Left lung (tissue), 10 donors: Measurements from ENCODE around the gene MAGEB4. TPM values are rescaled to one million over a fixed set of nuclear protein-coding genes. Genes with fewer than 3 reads are reported as not detected.

Experiments used
- ATAC-seq: fragments of 200-7000 bp; cut with Tn5 transposase; one replicate; pipeline ENCODE4 v1.9.1; 2020; ENCODE audit warnings: moderate library complexity
- DNase-seq, 4 donors: peaks; one replicate each; pipeline ENCODE4 v3.0.0-alpha.2; 2013 to 2020
- H3K27ac ChIP-seq, 2 donors: fragments of 200-600 bp; sonication (generic) in 1 of 2; one replicate each; pipeline versions ENCODE4 v1.5.0 to v1.8.0; 2020 to 2021
- H3K27me3 ChIP-seq, 2 donors: fragments of 200-600 bp; sonication (generic) in 1 of 2; one replicate each; pipeline versions ENCODE4 v1.5.0 to v1.8.0; 2020 to 2021
- H3K36me3 ChIP-seq, 2 donors: fragments of 200-600 bp; sonication (generic) in 1 of 2; one replicate each; pipeline versions ENCODE4 v1.5.0 to v1.8.0; 2020 to 2021
- H3K4me1 ChIP-seq, 2 donors: fragments of 200-600 bp; one replicate each; pipeline ENCODE4 v1.8.0; 2021
- H3K4me3 ChIP-seq, 2 donors: fragments of 200-600 bp; sonication (generic) in 1 of 2; one replicate each; pipeline versions ENCODE4 v1.5.0 to v1.8.0; 2020 to 2021; ENCODE audit warnings: mild to moderate bottlenecking in 1 of 2
- H3K9me3 ChIP-seq, 2 donors: fragments of 200-600 bp; sonication (generic) in 1 of 2; one replicate each; pipeline versions ENCODE4 v1.5.0 to v1.8.0; 2020 to 2021
- intact Hi-C, 2 donors: fragments of 100-400 bp; cut with DNase I; formaldehyde crosslinking; loops; one replicate each; pipeline versions ENCODE4 v1.11.2 to v1.14.2; 2022
- polyA plus RNA-seq, 6 donors: library from polyadenylated mRNA; unstranded; fragments of 120-200 nt; gene quantifications; one replicate each; pipeline ENCODE4 v1.2.1, GENCODE V29; 2013; ENCODE audit not compliant: insufficient read length in 6 of 6
- total RNA-seq, 2 donors: library from RNA; stranded (reverse); fragmentation: NEBNext Ultra II Directional; extraction: Animal tissue kit (Norgen Biotek cat#: 25700); gene quantifications; one replicate each; pipeline ENCODE4 v1.2.1, GENCODE V29; 2021
- TF ChIP-seq, protein P1 (sequence below), 2 donors: fragments of 200-600 bp; sonication (generic) in 1 of 2; IDR thresholded peaks; one replicate each; pipeline versions ENCODE4 v1.5.0 to v1.8.0; 2021; ENCODE audit warnings: antibody characterized with exemption in 2 of 2
- donor health status: DM: no; HTN: yes; CAD: no.
- donor health status: DM: no; HTN: no; CAD: no.

Gene MAGEB4
- total and polyA plus RNA-seq, 8 donors: not detected

DNA sequence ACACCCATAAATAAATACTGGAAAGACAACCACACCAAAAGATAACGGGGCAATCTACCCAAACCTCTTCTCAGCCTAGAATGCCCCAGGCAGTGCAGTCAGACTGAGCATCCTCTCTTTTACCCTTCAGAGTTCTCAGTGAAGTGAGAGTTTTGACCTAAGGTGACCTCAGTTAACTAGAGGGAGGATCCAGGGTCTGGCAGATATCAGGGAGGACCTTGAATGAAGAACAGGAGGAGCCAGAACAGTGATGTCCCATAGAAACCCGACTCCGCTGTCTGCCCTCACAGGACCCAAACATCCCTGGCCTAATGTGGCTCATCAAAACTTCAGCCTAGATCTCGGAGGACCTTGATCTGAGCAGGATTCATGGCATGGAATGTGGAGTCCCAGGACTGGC lies 11.4 kb upstream of the MAGEB4 start, which contains the start of gene MAGEB3:
TSS of gene MAGEB3 (plus strand) at position 263 of the 400 bp plus-strand sequence. CDS start 5,268 bp downstream, outside the sequence.
- no peak for ATAC-seq
- no peaks in the 10 kb centered on the region for H3K9me3 ChIP-seq
- H3K4me3 ChIP-seq: no peak within 1 kb of the TSS
- no peaks in the 10 kb centered on the region for H3K36me3 ChIP-seq
- TF ChIP-seq, protein P1, sequence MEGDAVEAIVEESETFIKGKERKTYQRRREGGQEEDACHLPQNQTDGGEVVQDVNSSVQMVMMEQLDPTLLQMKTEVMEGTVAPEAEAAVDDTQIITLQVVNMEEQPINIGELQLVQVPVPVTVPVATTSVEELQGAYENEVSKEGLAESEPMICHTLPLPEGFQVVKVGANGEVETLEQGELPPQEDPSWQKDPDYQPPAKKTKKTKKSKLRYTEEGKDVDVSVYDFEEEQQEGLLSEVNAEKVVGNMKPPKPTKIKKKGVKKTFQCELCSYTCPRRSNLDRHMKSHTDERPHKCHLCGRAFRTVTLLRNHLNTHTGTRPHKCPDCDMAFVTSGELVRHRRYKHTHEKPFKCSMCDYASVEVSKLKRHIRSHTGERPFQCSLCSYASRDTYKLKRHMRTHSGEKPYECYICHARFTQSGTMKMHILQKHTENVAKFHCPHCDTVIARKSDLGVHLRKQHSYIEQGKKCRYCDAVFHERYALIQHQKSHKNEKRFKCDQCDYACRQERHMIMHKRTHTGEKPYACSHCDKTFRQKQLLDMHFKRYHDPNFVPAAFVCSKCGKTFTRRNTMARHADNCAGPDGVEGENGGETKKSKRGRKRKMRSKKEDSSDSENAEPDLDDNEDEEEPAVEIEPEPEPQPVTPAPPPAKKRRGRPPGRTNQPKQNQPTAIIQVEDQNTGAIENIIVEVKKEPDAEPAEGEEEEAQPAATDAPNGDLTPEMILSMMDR (IDR thresholded peaks at IDR 0.05): no peak
- H3K4me1 ChIP-seq: no peaks in the 10 kb centered on the region
- intact Hi-C loops: no loop called here
- H3K27ac ChIP-seq: no peak within 1 kb of the TSS
- H3K27me3 ChIP-seq: no peaks in the 10 kb centered on the region
- no peak for DNase-seq

DNA sequence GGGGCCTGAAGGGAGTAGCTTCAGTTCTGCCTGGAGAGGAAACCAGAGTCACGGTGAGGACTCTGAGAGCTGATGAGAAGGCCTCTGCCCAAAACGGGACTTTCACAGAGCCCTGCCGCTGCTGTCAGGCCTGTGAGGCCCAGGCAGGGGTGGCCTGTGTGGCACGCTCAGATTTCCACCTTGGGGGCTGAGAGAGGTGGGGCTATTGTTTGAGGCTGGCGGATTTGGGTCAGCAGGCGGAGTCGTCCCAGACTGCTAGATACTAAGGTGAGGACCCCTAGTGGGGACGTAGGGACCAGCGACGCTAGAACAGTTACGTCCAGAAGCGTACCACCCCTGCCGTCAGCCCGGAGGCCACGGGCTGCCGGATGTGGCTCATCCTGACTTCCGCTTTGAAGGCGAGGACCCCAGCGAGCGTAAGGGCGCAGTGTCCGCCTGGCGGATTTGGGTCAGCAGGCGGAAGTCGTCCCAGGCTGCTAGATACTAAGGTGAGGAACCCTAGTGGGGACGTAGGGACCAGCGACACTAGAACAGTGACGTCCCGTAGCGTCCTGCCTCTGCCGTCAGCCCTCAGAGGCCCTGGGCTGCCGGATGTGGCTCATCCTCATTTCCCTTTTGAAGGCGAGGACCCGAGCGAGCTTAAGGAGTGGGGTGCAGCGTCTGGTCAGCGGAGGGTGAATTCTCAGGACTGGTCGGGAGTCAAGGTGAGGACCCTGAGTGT lies 5.1 kb downstream of the MAGEB4 start, which contains the start of gene MAGEB1:
TSS of gene MAGEB1 (plus strand) at position 378 of the 721 bp plus-strand sequence. CDS start 3,348 bp downstream, outside the sequence.
- intact Hi-C loops: no loop called here
- Histone ChIP-seq H3K4me1 (no peaks in the 10 kb centered on the region), H3K9me3 (no peaks in the 10 kb centered on the region), H3K27me3 (no peaks in the 10 kb centered on the region), H3K36me3 (no peaks in the 10 kb centered on the region), H3K4me3 (no peak within 1 kb of the TSS), H3K27ac (no peak within 1 kb of the TSS)
- DNase-seq (no peak), ATAC-seq (no peak)
- TF ChIP-seq, protein P1 (IDR thresholded peaks at IDR 0.05): no peak

DNA sequence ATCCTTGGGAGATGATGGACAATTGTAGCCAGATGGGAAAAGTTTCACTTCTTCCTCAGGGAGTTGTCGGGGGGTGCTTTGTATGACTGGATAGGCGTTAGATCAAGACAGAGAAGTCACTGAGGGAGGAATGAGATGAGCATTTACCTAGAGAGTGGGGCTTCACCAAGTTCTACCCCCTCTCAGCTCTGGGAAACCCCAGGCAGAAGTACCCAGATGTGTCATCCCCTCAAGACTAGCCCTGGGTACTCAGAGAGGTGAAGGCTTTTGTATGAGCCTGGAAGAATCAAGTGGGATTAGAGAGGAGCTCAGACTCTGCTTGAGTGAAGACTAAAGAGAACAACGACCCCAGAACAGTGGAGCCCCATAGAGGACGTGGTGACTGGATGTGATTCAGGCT lies 7.1 kb downstream of the MAGEB4 start:
- no peak for ATAC-seq

DNA sequence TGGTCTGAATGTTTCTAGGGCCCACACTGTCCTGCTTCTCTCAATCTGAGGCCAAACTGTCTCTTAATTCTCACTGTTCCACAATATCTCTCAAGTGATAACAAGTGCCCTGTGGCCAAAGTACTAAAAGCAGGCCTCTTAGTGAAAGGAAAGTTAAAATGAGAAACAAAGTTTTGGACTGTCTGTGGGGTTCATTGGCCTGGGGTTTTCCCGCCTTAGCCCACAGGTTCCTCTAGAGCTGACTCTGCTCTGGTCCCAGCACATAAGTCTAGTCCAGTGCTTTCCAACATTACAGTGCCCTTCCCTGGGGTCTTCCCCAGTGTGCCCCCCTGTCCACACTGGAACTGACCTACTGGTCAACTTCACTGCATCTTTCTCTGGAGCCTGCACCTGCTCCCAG lies 11.5 kb downstream of the MAGEB4 start:
- H3K27me3 ChIP-seq: no peaks in the 10 kb centered on the region
- H3K9me3 ChIP-seq: no peaks in the 10 kb centered on the region
- no peak overlapping the region for H3K27ac ChIP-seq
- ATAC-seq (no peak), DNase-seq (no peak)
- no peaks in the 10 kb centered on the region for H3K4me1 ChIP-seq
- intact Hi-C loops: no loop called here
- no peak overlapping the region for H3K4me3 ChIP-seq
- no peaks in the 10 kb centered on the region for H3K36me3 ChIP-seq
- TF ChIP-seq, protein P1 (IDR thresholded peaks at IDR 0.05): no peak

More for the DNA sequence above, 7.1 kb downstream of the MAGEB4 start:
- TF ChIP-seq, protein P1 (IDR thresholded peaks at IDR 0.05): no peak
- DNase-seq: no peak
- no peaks in the 10 kb centered on the region for H3K4me1 ChIP-seq
- no peaks in the 10 kb centered on the region for H3K27me3 ChIP-seq
- intact Hi-C loops: no loop called here
- H3K9me3 ChIP-seq: no peaks in the 10 kb centered on the region
- no peak overlapping the region for H3K27ac ChIP-seq
- no peak overlapping the region for H3K4me3 ChIP-seq
- H3K36me3 ChIP-seq: no peaks in the 10 kb centered on the region

DNA sequence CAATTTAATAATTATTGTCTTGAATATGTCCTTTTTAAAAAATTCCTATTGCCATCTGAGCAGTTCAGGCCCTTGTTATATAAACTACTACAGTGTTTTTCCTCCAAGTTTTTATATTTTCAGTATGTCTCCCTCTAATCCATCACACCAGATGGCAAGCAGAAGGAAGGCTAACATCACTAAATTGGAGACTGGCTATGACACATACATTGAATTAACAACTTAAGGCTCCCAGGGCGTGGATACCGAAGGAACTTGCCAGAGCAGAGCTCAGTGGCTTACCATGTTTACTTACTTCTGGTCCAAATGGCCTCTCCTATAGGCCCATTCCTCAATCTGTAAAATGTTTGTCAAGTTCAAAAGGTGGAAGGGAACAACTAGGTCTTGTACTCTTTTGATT lies 18.1 kb downstream of the MAGEB4 start:
- TF ChIP-seq, protein P1 (IDR thresholded peaks at IDR 0.05): no peak
- H3K9me3 ChIP-seq: no peaks in the 10 kb centered on the region
- H3K4me1 ChIP-seq: no peaks in the 10 kb centered on the region
- intact Hi-C loops: no loop called here
- no peaks in the 10 kb centered on the region for H3K36me3 ChIP-seq
- ATAC-seq (no peak), DNase-seq (no peak)
- H3K27ac ChIP-seq: no peak overlapping the region
- H3K27me3 ChIP-seq: no peaks in the 10 kb centered on the region
- H3K4me3 ChIP-seq: no peak overlapping the region
